Esophagus muscularis mucosa (tissue), 4 donors: Measurements from ENCODE around the gene RCC2. TPM values are rescaled to one million over a fixed set of nuclear protein-coding genes. Genes with fewer than 3 reads are reported as not detected.
"Not testable (repeated sequence)": the region's sequence is repeated elsewhere in the genome, so short reads cannot be mapped to it uniquely, and the experiment has no call there.

ENCODE experiments used
- DNase-seq: peaks from one replicate; pipeline ENCODE4 v3.0.0-alpha.2; 2017; ENCODE audit errors: extremely low spot score
- H3K27ac ChIP-seq, 4 donors: fragments of 200-600 bp; sonication (generic); replicated peaks in 1 of 4; 1 replicate in 3 of 4; 2 replicates in 1 of 4; pipeline ENCODE4 v1.5.1; 2016 to 2019; ENCODE audit warnings: mild to moderate bottlenecking in 1 of 4
- H3K27me3 ChIP-seq, 4 donors: fragments of 200-600 bp; sonication (generic); one replicate each; pipeline versions ENCODE4 v1.5.1 to v1.6.0; 2016 to 2019
- H3K36me3 ChIP-seq, 4 donors: fragments of 200-600 bp; sonication (generic); one replicate each; pipeline ENCODE4 v1.5.1; 2016 to 2019
- H3K4me1 ChIP-seq, 4 donors: fragments of 200-600 bp; sonication (generic); one replicate each; pipeline ENCODE4 v1.5.1; 2016 to 2019
- H3K4me3 ChIP-seq, 4 donors: fragments of 200-600 bp; sonication (generic); 1 replicate in 2 of 4; 2 replicates in 2 of 4; pipeline ENCODE4 v1.5.1; 2016 to 2019; ENCODE audit warnings: mild to moderate bottlenecking in 4 of 4, moderate library complexity in 1 of 4
- H3K9me3 ChIP-seq, 4 donors: fragments of 200-600 bp; sonication (generic); 1 replicate in 3 of 4; 2 replicates in 1 of 4; pipeline ENCODE4 v1.5.1; 2016 to 2019
- CTCF ChIP-seq, 3 experiments: fragments of 200-600 bp in 2 of 3; fragments of 450-650 bp in 1 of 3; sonication (generic) in 2 of 3; IDR thresholded peaks; one replicate each; pipeline ENCODE4 v1.5.1; 2017 to 2019; ENCODE audit warnings: antibody characterized with exemption in 3 of 3, mild to moderate bottlenecking in 2 of 3, moderate library complexity in 1 of 3
- EP300 ChIP-seq: sonication (generic); formaldehyde crosslinking; IDR thresholded peaks from one replicate; pipeline ENCODE4 v1.6.1; 2017; ENCODE audit warnings: antibody characterized with exemption
- POLR2A ChIP-seq: fragments of 450-650 bp; IDR thresholded peaks from one replicate; pipeline ENCODE4 v1.6.1; 2017; ENCODE audit warnings: antibody characterized with exemption, moderate library complexity, mild to moderate bottlenecking, low read depth
- POLR2AphosphoS5 ChIP-seq, 2 donors: sonication (generic); formaldehyde crosslinking; IDR thresholded peaks; one replicate each; pipeline ENCODE4 v1.6.1; 2017; ENCODE audit warnings: antibody characterized with exemption in 2 of 2
- WGBS: methylation state at CpG from one replicate; pipeline ENCODE4 v1.1.5; 2018; 5-methylcytosine and 5-hydroxymethylcytosine counted together
- intact Hi-C: fragments of 100-400 bp; cut with DNase I; formaldehyde crosslinking; loops from one replicate; pipeline ENCODE4 v1.15.1; 2023
- total RNA-seq, 4 donors: library from RNA; depleted of rRNA; stranded (reverse); fragments of >200 nt; gene quantifications; one replicate each; pipeline versions ENCODE4 v1.1.0 to v1.2.1, GENCODE V29; 2016

Gene RCC2
- total RNA-seq, 4 donors from 2014 or later = 12.0 to 22.6 (median 20.5) TPM

DNA sequence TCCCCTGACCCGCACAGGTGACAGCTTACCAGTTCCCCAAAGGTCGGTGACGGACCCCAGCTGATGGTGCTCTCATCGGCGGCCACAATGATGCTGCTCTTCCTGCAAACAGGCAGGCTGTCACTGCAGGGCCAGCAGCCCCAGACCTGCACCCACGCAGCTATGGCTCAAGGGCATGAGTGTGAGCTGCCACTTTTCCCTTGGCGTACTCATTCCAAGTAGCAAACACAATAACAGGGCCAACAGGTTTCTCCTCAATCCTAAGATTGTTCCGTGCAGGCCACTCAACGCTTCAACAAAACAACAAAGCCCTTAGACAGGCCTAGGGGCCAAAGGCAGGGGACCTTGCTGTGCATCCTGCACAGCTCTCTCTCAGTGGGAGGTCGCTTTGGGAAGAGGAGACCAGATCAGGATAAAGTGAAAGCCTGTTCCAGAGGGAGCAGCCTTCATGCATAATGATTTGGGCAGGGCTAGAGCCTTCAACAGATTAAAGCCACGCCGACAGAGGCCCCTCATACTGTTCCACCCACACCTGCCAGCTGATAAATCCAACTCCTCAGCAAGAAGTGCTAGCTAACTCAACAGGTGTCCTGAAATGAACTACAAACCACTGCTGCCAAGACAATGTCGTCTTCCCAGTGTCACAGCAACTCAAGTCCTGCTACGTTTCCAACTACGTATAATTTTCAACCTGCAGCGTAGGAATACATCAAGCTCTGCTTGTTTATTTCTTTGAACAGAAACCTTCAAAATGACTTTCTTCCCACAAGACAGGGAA is 27.2 kb downstream of the RCC2 start:
- Histone ChIP-seq H3K4me1 (no peaks in the 10 kb centered on the region), H3K36me3 (peaks cover 67 to 100% (median 99%) of the 10 kb centered on the region in 4 donors)
- intact Hi-C loops = no loop called here

DNA sequence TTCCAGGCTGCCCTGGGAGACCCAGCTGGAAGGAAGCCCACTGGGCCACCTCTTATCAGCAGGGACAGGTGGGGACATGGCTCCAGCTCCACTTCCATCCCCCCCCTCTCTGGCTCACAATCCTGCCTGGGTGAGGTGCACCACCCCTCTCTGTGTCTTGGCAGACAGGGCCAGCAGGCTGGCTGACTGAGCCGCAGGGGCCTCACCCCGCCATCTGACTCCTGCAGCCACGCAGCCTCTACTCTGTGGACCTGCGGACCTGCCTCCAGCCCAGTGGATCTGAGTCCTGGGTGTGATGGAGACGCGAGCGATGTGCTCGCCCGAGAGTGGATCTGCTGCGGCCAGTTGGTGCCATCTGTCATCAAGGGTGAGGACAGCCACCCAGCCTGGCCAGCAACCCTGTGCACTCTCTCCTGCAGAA is 30.1 kb downstream of the RCC2 start:
- DNase-seq = no peak
- no peak overlapping the region for H3K27ac ChIP-seq
- WGBS = 92% methylated on average over 6 of the region's 10 CpGs
- peaks cover 41 to 75% (median 72%) of the 10 kb centered on the region in 4 donors for H3K36me3 ChIP-seq
- no peak overlapping the region for H3K4me3 ChIP-seq
- peaks cover 0 to 7% (median 0%) of the 10 kb centered on the region in 4 donors for H3K4me1 ChIP-seq
- intact Hi-C loops = no loop called here
- H3K9me3 ChIP-seq = no peaks in the 10 kb centered on the region
- TF ChIP-seq EP300 = no peak
- no peak for TF ChIP-seq POLR2AphosphoS5 (IDR thresholded peaks at IDR 0.05)
- no peak for TF ChIP-seq POLR2A
- no peak for TF ChIP-seq CTCF (IDR thresholded peaks at IDR 0.05)
- H3K27me3 ChIP-seq = no peaks in the 10 kb centered on the region

More for the DNA sequence above, 27.2 kb downstream of the RCC2 start:
- Histone ChIP-seq H3K27ac (no peak overlapping the region), H3K4me3 (no peak overlapping the region), H3K9me3 (no peaks in the 10 kb centered on the region), H3K27me3 (no peaks in the 10 kb centered on the region)
- no peak for TF ChIP-seq POLR2A
- no peak for TF ChIP-seq POLR2AphosphoS5 (IDR thresholded peaks at IDR 0.05)
- no peak for TF ChIP-seq CTCF (IDR thresholded peaks at IDR 0.05)
- TF ChIP-seq EP300 = no peak
- WGBS = 86% methylated on average over 13 of the region's 16 CpGs
- no peak for DNase-seq

DNA sequence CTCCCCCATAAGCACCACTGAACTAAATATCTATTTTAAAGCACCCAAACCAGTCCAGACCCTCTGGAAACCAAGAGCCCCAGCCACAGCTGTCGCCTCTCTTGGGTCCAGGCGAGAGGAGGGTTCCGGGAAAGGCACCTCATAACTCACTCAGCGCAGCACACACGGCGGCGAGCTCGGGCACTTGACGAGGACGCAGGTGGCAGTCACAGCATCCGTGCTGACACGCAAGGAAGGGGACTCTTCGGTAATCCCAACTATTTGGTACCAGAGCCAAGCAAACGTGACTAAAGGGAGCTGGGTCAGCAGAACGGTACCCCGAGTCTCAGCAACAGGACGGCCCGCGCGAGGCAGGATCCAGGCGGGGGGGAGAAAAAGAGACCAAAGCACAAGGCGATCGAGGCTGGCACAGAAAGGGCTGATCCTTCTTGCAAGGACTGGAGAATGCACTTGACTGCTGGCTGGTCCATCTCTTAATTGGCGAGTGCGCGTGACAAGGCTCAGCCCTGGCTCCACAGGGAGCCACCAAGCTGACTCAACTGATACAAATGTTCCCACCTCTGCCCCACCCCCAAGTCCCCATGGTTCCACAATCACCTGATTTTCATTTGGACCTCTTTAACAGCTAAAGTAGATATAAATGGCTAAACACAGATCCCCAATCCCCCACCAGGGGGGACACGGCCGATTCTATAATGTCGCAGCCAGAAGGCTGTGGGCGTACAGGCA is 31.5 kb downstream of the RCC2 start:
- intact Hi-C loops, DNase-seq, H3K27ac ChIP-seq, H3K9me3 ChIP-seq, H3K27me3 ChIP-seq, H3K4me1 ChIP-seq, H3K4me3 ChIP-seq: not testable (repeated sequence)
- WGBS = 95% methylated on average over 30 of the region's 30 CpGs
- peaks cover 27 to 61% (median 57%) of the 10 kb centered on the region in 4 donors for H3K36me3 ChIP-seq

DNA sequence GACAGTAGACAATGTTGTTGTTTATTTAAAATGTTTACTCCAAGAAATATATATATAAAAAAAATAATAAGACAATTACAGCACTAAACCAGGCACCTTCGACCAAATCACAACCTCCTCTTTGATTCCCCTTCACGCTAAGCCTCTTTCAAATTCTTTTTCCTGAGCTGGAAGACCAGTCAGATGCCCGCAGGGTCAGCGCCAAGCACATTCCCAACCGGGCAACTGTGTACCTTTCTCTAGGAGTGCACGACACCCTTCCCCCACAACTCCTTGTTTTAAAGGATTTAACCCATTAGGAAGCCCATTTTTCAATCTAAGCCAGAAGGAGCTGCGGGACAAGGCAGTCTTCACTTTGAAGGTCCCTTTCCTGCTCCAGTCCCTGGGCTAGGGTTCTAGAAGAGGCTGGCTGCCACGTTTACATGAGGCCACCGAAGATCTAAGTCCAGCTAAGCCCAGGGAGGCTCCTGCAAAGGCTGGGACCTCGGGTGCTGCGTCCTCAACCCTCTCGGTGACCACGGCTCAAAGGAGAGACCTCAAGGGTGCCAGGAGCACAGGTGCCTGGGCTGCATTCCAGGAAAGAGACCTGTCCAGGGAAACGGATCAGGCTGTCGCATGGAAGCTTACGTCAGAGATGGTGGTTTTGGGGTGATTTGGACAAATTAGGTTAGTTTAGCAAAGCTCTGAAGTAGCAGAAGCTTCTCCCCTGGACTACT is 32.6 kb downstream of the RCC2 start:
- intact Hi-C loops, H3K4me1 ChIP-seq, H3K27ac ChIP-seq, H3K9me3 ChIP-seq, DNase-seq, H3K4me3 ChIP-seq, H3K27me3 ChIP-seq: not testable (repeated sequence)
- H3K36me3 ChIP-seq = peaks cover 19 to 50% (median 47%) of the 10 kb centered on the region in 4 donors
- WGBS = 84% methylated on average over 7 of the region's 16 CpGs

DNA sequence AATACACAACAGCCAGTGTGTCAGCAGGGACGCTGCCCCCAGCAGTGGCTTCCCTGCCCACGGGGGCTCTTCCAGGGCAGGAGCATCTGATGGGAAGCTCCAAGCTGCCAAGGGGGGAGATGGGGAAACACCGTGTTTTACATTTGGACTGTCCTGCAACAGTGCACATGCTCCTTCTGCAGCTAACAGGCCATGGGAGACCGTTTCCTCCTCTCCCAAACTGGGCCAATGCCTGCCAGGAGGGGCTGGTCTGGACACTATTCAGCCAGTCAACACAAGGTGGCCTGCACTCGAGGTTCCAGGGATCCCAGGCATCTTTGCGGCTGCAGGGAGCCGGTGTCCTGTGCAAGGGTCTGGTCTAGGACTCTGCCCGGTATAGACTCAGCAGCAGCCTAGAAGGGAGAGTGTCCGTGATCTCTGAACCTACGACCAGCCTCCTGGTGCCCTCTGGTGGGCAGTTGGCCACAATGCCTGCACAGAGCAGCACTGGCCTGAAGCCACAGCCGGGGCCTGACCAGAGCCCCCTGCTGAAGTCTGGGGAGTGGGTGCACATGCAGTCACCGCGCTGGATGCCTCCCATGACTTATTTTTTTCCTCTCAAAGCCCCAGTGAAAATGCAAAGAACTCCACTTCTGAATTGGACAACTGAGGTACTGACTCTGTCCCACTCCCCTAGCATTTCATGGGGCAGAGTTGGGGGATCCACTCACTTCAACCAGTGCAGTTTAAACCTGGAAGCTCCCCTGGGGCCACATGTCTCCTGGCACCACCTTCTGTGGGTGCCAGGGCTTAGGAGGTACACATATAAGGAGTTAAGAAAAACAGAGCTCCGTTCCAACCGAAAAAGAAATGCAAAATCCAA is 33.3 kb downstream of the RCC2 start:
- Histone ChIP-seq H3K9me3 (no peaks in the 10 kb centered on the region), H3K27me3 (no peaks in the 10 kb centered on the region), H3K36me3 (peaks cover 19 to 42% (median 39%) of the 10 kb centered on the region in 4 donors), H3K4me1 (peaks cover 0 to 7% (median 0%) of the 10 kb centered on the region in 4 donors), H3K27ac (no peak overlapping the region), H3K4me3 (no peak overlapping the region)
- intact Hi-C loops = no loop called here
- WGBS = 73% methylated on average over 5 of the region's 15 CpGs
- no peak for DNase-seq
- TF ChIP-seq POLR2A (no peak), CTCF (IDR thresholded peaks at IDR 0.05) (peak; percentile 42 to 77 (median 53)), EP300 (no peak)
